ENCODE measurements around the gene SLC16A2.

DNA sequence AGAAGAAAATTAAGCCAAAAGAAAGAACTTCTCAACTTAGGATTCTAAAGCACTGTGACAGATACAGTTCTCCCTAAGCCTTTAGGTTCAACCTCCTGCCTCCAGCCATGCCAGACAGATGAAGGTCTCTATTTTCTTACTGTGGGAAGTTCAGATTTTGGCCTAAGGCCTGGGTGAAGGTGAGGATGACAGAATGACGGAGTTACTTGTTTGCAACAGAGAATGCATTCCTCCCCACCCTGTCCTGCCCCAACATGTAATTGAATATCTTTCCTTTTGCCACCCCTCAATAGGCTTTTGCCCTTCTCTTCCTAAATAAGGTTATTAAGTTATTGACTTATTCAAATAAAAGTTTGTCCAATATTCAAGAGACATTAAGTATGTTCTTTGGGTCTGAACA lies 25.6 kb downstream of the SLC16A2 start:
- TF ChIP-seq, protein P1, sequence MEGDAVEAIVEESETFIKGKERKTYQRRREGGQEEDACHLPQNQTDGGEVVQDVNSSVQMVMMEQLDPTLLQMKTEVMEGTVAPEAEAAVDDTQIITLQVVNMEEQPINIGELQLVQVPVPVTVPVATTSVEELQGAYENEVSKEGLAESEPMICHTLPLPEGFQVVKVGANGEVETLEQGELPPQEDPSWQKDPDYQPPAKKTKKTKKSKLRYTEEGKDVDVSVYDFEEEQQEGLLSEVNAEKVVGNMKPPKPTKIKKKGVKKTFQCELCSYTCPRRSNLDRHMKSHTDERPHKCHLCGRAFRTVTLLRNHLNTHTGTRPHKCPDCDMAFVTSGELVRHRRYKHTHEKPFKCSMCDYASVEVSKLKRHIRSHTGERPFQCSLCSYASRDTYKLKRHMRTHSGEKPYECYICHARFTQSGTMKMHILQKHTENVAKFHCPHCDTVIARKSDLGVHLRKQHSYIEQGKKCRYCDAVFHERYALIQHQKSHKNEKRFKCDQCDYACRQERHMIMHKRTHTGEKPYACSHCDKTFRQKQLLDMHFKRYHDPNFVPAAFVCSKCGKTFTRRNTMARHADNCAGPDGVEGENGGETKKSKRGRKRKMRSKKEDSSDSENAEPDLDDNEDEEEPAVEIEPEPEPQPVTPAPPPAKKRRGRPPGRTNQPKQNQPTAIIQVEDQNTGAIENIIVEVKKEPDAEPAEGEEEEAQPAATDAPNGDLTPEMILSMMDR (IDR thresholded peaks at IDR 0.05; ENCODE audit: insufficient read depth, low read length): no peak
- TF ChIP-seq, protein P2, sequence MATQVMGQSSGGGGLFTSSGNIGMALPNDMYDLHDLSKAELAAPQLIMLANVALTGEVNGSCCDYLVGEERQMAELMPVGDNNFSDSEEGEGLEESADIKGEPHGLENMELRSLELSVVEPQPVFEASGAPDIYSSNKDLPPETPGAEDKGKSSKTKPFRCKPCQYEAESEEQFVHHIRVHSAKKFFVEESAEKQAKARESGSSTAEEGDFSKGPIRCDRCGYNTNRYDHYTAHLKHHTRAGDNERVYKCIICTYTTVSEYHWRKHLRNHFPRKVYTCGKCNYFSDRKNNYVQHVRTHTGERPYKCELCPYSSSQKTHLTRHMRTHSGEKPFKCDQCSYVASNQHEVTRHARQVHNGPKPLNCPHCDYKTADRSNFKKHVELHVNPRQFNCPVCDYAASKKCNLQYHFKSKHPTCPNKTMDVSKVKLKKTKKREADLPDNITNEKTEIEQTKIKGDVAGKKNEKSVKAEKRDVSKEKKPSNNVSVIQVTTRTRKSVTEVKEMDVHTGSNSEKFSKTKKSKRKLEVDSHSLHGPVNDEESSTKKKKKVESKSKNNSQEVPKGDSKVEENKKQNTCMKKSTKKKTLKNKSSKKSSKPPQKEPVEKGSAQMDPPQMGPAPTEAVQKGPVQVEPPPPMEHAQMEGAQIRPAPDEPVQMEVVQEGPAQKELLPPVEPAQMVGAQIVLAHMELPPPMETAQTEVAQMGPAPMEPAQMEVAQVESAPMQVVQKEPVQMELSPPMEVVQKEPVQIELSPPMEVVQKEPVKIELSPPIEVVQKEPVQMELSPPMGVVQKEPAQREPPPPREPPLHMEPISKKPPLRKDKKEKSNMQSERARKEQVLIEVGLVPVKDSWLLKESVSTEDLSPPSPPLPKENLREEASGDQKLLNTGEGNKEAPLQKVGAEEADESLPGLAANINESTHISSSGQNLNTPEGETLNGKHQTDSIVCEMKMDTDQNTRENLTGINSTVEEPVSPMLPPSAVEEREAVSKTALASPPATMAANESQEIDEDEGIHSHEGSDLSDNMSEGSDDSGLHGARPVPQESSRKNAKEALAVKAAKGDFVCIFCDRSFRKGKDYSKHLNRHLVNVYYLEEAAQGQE (IDR thresholded peaks at IDR 0.05; ENCODE audit: insufficient replicate concordance, low read depth): no peak
- TF ChIP-seq POLR2AphosphoS5 (IDR thresholded peaks at IDR 0.05; ENCODE audit: low read depth): no peak
- no peak for TF ChIP-seq GABPA (IDR thresholded peaks at IDR 0.05; ENCODE audit: low read depth)
- TF ChIP-seq SPI1 (IDR thresholded peaks at IDR 0.05; ENCODE audit: borderline replicate concordance, low read depth): no peak

All from HL-60 (cell line).